CD4-positive, CD25-positive, alpha-beta regulatory T cell (primary cell): ENCODE results near the gene HORMAD2. TPM values are rescaled to one million over a fixed set of nuclear protein-coding genes. Genes with fewer than 3 reads are reported as not detected.

Source experiments
- ATAC-seq, 2 donors: fragments of 150-1000 bp; cut with Tn5 transposase; one replicate each; pipeline ENCODE4 v1.10.0; 2021; ENCODE audit warnings: low read depth in 2 of 2, moderate number of reproducible peaks in 2 of 2, moderate library complexity in 1 of 2
- DNase-seq, 3 donors: peaks; one replicate each; pipeline versions ENCODE4 v3.0.0 to v3.0.0-alpha.2; 2012 to 2022; ENCODE audit warnings: mixed read lengths in 1 of 3
- H3K27ac ChIP-seq: one replicate; pipeline ENCODE4 v1.7.0; 2013; ENCODE audit warnings: mild to moderate bottlenecking, low read length; ENCODE audit not compliant: insufficient read depth, poor library complexity, severe bottlenecking
- H3K27me3 ChIP-seq: one replicate; pipeline ENCODE4 v1.7.0; 2013; ENCODE audit warnings: low read length; ENCODE audit not compliant: control insufficient read depth, insufficient read depth
- H3K36me3 ChIP-seq: one replicate; pipeline ENCODE4 v1.7.0; 2013; ENCODE audit warnings: mild to moderate bottlenecking, low read length, moderate library complexity; ENCODE audit not compliant: control insufficient read depth, insufficient read depth
- H3K4me1 ChIP-seq: 2 replicates; pipeline ENCODE4 v1.7.0; 2013; ENCODE audit warnings: mild to moderate bottlenecking, low read length; ENCODE audit not compliant: insufficient read depth, control insufficient read depth, poor library complexity, severe bottlenecking
- H3K4me3 ChIP-seq: one replicate; pipeline ENCODE4 v1.7.0; 2013; ENCODE audit warnings: low read depth, mild to moderate bottlenecking, low read length, moderate library complexity
- H3K9me3 ChIP-seq, 2 experiments: 1 replicate in 1 of 2; 2 replicates in 1 of 2; pipeline ENCODE4 v1.7.0; 2013; ENCODE audit warnings: low read length in 2 of 2, mild to moderate bottlenecking in 1 of 2, moderate library complexity in 1 of 2; ENCODE audit not compliant: control insufficient read depth in 2 of 2
- H3K27ac Mint-ChIP-seq, 3 donors: one replicate each; pipeline ENCODE4 v1.8.0; 2020 to 2022; ENCODE audit warnings: mild to moderate bottlenecking in 3 of 3, mixed read lengths in 3 of 3, moderate library complexity in 2 of 3
- H3K27me3 Mint-ChIP-seq: one replicate; pipeline ENCODE4 v1.8.0; 2022; ENCODE audit warnings: mild to moderate bottlenecking, mixed read lengths
- H3K36me3 Mint-ChIP-seq: one replicate; pipeline ENCODE4 v1.8.0; 2020; ENCODE audit warnings: mixed read lengths
- H3K4me1 Mint-ChIP-seq, 4 donors: one replicate each; pipeline ENCODE4 v1.8.0; 2020 to 2022; ENCODE audit warnings: mixed read lengths in 4 of 4, mild to moderate bottlenecking in 1 of 4
- H3K4me3 Mint-ChIP-seq, 4 donors: one replicate each; pipeline ENCODE4 v1.8.0; 2020 to 2022; ENCODE audit warnings: mild to moderate bottlenecking in 4 of 4, mixed read lengths in 4 of 4, moderate library complexity in 3 of 4
- H3K9me3 Mint-ChIP-seq, 7 donors: one replicate each; pipeline ENCODE4 v1.8.0; 2020 to 2022; ENCODE audit warnings: mixed read lengths in 7 of 7, mild to moderate bottlenecking in 3 of 7, moderate library complexity in 2 of 7
- polyA plus RNA-seq, 4 donors: library from polyadenylated mRNA; unstranded; fragments of 300-500 nt; fragmentation: Illumina TruSeq; gene quantifications; one replicate each; pipeline ENCODE4 v1.2.3, GENCODE V29; 2021
- total RNA-seq: library from RNA; stranded (reverse); gene quantifications from one replicate; pipeline ENCODE4 v1.2.3, GENCODE V29; 2022

Gene HORMAD2
- total and polyA plus RNA-seq, 5 donors from 2014 or later: not detected

DNA sequence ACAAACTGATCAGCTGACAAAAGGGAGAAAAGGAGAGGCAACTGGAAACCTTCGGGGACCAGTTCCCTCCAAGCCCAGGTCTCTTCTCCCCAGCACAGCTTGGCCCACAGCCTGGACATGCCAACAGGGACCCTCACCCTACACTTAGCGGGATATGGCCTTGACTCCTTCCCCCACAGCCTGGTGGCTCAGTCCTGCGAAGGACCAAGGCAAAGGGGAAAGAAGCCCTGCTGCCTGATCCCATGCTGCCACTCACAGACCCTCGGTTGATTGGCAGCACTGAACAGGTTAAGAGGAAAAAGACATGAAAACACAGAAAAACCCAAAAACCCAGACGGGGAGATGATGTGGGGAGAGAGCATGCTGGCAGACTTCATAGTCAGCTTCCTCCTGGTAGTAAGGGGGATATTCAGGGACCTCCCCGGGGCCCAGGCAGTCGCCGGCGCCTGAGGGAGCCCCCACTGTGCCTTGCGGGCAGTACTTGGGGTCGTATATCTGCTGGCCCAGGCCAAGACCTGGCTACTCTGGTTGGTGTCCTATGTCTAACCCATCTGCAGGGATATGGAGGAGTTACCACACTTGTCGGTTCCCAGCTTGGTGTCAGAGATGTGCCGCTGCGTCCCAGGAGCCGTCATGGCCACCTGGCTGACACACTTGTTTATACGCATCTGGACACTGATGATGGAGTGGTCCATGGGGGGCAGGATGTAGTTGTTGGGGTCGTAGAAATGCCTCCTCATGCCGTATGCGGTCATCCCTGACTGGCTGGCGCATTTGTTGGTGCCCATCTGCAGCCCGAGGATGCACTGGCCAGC lies 34.2 kb upstream of the HORMAD2 start:
- H3K36me3 Mint-ChIP-seq: no peaks in the 10 kb centered on the region
- peak overlapping the region in 1 of 3 donors; percentile 48 for H3K27ac Mint-ChIP-seq
- H3K27ac ChIP-seq: no peak overlapping the region
- H3K4me3 Mint-ChIP-seq: no peak overlapping the region
- H3K4me3 ChIP-seq: no peak overlapping the region
- H3K27me3 Mint-ChIP-seq: peaks cover 18% of the 10 kb centered on the region
- peaks cover 5 to 11% (median 7%) of the 10 kb centered on the region in 4 donors for H3K4me1 Mint-ChIP-seq
- peaks cover 5% of the 10 kb centered on the region for H3K4me1 ChIP-seq
- no peaks in the 10 kb centered on the region for H3K9me3 ChIP-seq
- H3K36me3 ChIP-seq: no peaks in the 10 kb centered on the region
- H3K27me3 ChIP-seq: no peaks in the 10 kb centered on the region
- no peak for DNase-seq
- H3K9me3 Mint-ChIP-seq: no peaks in the 10 kb centered on the region
- ATAC-seq: no peak

DNA sequence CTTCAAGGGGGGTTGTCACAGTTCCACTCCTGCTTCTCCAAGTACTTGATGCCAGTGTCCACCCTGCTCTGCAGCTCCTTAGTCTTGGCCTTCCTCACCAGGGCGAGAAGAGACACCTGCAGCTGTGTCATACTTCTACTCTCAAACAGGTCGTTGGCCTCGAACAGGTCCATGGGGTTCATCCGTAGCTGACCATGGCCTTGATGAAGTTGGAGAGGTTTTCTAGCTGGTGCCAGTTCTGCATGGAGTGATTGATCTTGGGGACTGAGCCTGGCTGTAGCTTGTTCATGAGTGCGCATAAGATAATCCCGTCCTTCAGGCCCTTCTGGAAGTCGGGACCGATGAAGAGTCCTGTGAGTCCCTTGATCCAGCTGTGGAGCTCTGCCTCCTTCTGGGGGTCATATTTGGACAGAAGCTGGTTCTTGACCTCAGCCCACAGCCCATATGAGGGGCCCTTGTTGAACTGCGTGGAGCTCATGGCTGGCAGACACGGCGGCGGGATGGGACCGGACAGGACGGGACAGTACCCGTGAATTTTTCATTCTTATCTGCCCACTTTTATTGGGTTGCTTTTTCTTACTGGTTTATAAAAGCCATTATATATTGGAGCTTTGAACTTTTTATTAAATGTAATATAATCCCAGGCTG lies 33.4 kb upstream of the HORMAD2 start:
- Mint-ChIP-seq H3K27me3 (peaks cover 18% of the 10 kb centered on the region), H3K9me3 (no peaks in the 10 kb centered on the region), H3K4me1 (peaks cover 5 to 11% (median 7%) of the 10 kb centered on the region in 4 donors), H3K4me3 (no peak overlapping the region), H3K36me3 (no peaks in the 10 kb centered on the region), H3K27ac (peak overlapping the region; percentile 46 to 84 (median 79))
- no peaks in the 10 kb centered on the region for H3K36me3 ChIP-seq
- H3K9me3 ChIP-seq: no peaks in the 10 kb centered on the region
- H3K27me3 ChIP-seq: no peaks in the 10 kb centered on the region
- peaks cover 5% of the 10 kb centered on the region for H3K4me1 ChIP-seq
- ATAC-seq (no peak), DNase-seq (no peak)
- no peak overlapping the region for H3K27ac ChIP-seq
- peak overlapping the region; percentile 47 for H3K4me3 ChIP-seq

DNA sequence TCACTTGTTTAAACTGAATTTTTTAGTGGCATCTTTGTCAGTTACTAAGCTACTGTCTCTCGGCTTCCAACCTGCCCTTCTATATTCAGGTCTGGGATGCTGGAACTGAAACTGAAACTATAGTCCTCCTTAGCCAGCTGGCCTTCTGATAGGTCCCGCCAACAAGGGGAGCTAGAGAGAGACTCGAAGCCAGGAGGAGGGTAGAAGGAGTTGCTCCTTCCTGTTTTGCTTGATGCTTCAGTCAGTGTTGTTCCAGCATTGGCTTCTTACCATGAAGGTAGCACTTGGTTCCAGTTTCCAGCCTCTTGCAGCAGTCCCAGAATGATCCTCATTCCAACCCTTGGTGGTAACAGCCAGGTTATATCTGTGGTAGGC lies 32.9 kb upstream of the HORMAD2 start:
- Mint-ChIP-seq H3K36me3 (no peaks in the 10 kb centered on the region), H3K27me3 (peaks cover 18% of the 10 kb centered on the region), H3K4me3 (peak overlapping the region in 1 of 4 donors; percentile 60), H3K4me1 (peaks cover 5 to 11% (median 7%) of the 10 kb centered on the region in 4 donors), H3K9me3 (no peaks in the 10 kb centered on the region), H3K27ac (peak overlapping the region in 2 of 3 donors; percentile 46 to 84)
- Histone ChIP-seq H3K36me3 (no peaks in the 10 kb centered on the region), H3K9me3 (no peaks in the 10 kb centered on the region), H3K27me3 (no peaks in the 10 kb centered on the region), H3K27ac (no peak overlapping the region), H3K4me3 (peak overlapping the region; percentile 47), H3K4me1 (peaks cover 5% of the 10 kb centered on the region)
- ATAC-seq (peak; percentile 58 to 76), DNase-seq (peak in 2 of 3 donors; percentile 22 to 82)

DNA sequence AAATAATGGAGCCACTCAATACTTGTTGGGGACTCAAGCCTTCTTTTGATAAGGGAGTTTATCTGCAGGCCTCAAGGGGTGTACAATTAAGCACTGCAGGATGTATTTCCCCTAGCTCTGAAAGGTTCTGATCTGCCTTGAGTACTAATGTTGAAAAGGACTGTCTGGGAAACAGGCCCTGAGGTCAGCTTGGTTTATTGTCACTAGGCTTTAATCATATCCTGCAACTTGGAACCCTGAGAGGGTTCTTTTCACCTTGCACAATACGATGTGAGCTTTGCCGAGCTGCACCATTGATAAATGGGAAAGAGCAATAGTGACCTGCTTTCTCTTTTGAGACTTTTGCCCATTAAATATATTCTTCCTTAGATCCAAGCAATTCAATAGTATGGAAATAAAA lies 31.6 kb upstream of the HORMAD2 start:
- H3K27ac Mint-ChIP-seq: peak overlapping the region in 1 of 3 donors; percentile 11
- H3K9me3 Mint-ChIP-seq: no peaks in the 10 kb centered on the region
- no peaks in the 10 kb centered on the region for H3K36me3 ChIP-seq

DNA sequence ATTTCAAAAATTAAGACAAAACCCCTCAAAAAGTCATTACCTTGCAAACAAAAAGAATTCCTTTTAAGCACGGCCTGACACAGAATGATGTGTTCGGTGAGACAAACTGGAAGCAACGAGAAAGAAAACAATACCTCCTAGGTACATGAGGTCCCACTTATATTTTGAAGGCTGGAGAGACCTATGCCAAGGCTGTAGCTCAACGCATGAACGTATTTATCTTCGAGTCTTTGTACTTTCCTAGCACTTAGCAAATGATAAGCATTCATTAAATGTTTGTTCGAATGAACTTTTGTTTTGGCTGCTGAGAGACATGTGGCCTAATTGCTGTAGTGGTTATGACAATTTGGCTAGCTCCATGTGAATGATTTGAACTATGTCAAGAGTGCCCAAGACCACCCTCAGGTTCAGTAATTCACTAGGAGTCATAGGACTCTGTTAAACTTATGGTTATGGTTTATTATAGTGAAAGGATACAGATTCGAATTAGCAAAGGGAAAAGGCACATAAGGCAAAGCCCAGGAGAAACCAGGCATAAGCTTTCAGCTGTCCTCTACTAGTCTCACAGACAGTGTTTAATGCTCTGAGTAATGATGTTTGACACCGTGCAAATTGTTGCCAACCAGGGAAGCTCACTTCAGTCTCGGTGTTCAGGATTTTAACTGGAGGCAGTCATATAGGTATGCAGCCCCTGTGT lies 26.0 kb upstream of the HORMAD2 start:
- Histone ChIP-seq H3K4me3 (no peak overlapping the region), H3K27ac (no peak overlapping the region), H3K36me3 (no peaks in the 10 kb centered on the region), H3K9me3 (peaks cover 1 to 4% of the 10 kb centered on the region in 2 experiments), H3K27me3 (no peaks in the 10 kb centered on the region), H3K4me1 (no peaks in the 10 kb centered on the region)
- Mint-ChIP-seq H3K27ac (no peak overlapping the region), H3K4me3 (no peak overlapping the region), H3K27me3 (peaks cover 27% of the 10 kb centered on the region), H3K9me3 (peaks cover 0 to 12% (median 4%) of the 10 kb centered on the region in 7 donors), H3K4me1 (peaks cover 0 to 5% (median 0%) of the 10 kb centered on the region in 4 donors), H3K36me3 (no peaks in the 10 kb centered on the region)
- ATAC-seq (no peak), DNase-seq (no peak)

More for the DNA sequence above, 31.6 kb upstream of the HORMAD2 start:
- H3K27me3 ChIP-seq: no peaks in the 10 kb centered on the region
- no peaks in the 10 kb centered on the region for H3K36me3 Mint-ChIP-seq
- H3K4me3 ChIP-seq: no peak overlapping the region
- no peak overlapping the region for H3K27ac ChIP-seq
- no peaks in the 10 kb centered on the region for H3K9me3 ChIP-seq
- peaks cover 5% of the 10 kb centered on the region for H3K4me1 ChIP-seq
- ATAC-seq (no peak), DNase-seq (no peak)
- H3K4me1 Mint-ChIP-seq: peaks cover 0 to 11% (median 7%) of the 10 kb centered on the region in 4 donors
- peaks cover 17% of the 10 kb centered on the region for H3K27me3 Mint-ChIP-seq
- H3K4me3 Mint-ChIP-seq: no peak overlapping the region

DNA sequence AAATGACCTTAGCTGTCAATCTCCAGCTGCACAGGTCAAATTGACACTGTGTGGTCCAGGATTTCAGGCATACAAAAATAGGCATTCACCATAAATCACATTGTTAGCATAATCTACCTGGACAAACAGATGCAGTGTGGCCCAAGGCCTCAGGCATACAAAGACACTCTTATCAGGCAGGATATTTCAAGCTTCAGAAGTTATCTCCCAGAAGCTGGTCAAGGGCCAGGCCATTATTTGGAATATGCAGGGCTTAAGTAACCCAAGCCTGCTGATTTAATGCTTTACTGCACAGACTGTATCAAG lies 25.5 kb upstream of the HORMAD2 start:
- no peak overlapping the region for H3K27ac ChIP-seq
- peaks cover 1 to 4% of the 10 kb centered on the region in 2 experiments for H3K9me3 ChIP-seq
- peaks cover 0 to 5% (median 0%) of the 10 kb centered on the region in 4 donors for H3K4me1 Mint-ChIP-seq
- peaks cover 27% of the 10 kb centered on the region for H3K27me3 Mint-ChIP-seq
- H3K27ac Mint-ChIP-seq: no peak overlapping the region
- H3K4me3 Mint-ChIP-seq: no peak overlapping the region
- H3K4me1 ChIP-seq: no peaks in the 10 kb centered on the region
- ATAC-seq (no peak), DNase-seq (no peak)
- no peak overlapping the region for H3K4me3 ChIP-seq
- no peaks in the 10 kb centered on the region for H3K27me3 ChIP-seq
- peaks cover 0 to 12% (median 4%) of the 10 kb centered on the region in 7 donors for H3K9me3 Mint-ChIP-seq
- H3K36me3 Mint-ChIP-seq: no peaks in the 10 kb centered on the region
- H3K36me3 ChIP-seq: no peaks in the 10 kb centered on the region

DNA sequence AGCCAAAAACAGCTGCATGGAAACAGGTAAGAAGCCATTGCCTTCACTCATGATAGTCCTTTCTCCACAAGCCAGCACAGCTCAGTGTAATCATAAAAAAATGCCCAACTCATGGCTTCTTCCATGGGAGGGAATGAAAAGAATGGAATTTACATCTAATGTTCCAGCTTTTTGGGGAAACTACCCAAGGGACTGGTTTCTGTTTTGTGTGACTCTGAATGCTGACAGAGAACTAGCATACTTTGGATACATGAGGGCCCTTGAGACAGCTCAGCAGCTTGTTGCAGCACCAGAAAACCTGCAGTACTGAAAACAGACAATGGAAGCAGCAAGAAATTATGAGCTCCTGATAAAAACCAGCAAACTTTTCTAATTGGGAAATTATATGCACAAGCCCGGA lies 24.2 kb upstream of the HORMAD2 start:
- Mint-ChIP-seq H3K27me3 (peaks cover 26% of the 10 kb centered on the region), H3K4me1 (peaks cover 0 to 5% (median 0%) of the 10 kb centered on the region in 4 donors), H3K27ac (no peak overlapping the region), H3K36me3 (no peaks in the 10 kb centered on the region), H3K9me3 (peaks cover 0 to 12% (median 4%) of the 10 kb centered on the region in 7 donors), H3K4me3 (no peak overlapping the region)
- H3K36me3 ChIP-seq: no peaks in the 10 kb centered on the region
- no peaks in the 10 kb centered on the region for H3K4me1 ChIP-seq
- no peak overlapping the region for H3K27ac ChIP-seq
- no peaks in the 10 kb centered on the region for H3K27me3 ChIP-seq
- ATAC-seq (no peak), DNase-seq (no peak)
- H3K4me3 ChIP-seq: no peak overlapping the region
- H3K9me3 ChIP-seq: peaks cover 1 to 4% of the 10 kb centered on the region in 2 experiments
